HEK293 (cell line): ENCODE data around the gene ZSWIM1.

ENCODE experiments used
- CTCF ChIA-PET: fragments of 350-600 bp; formaldehyde crosslinking; extraction: SDS; loops from one replicate; lab custom pipeline; 2021; ENCODE audit warnings: antibody characterized with exemption; lab: Yijun Ruan, JAX
- POLR2A ChIA-PET: fragments of 300-600 bp; formaldehyde crosslinking; extraction: SDS; loops from one replicate; lab custom pipeline; 2020; ENCODE audit warnings: antibody characterized with exemption, inconsistent platforms; lab: Yijun Ruan, JAX
- H3K27ac ChIP-seq: fragments of 200-500 bp; sonication (Bioruptor generic); 2 replicates; pipeline ENCODE4 v1.5.1; 2014; ENCODE audit warnings: low read depth, low read length, control low read depth, inconsistent platforms; ENCODE audit errors: extremely low read depth
- H3K36me3 ChIP-seq, 2 experiments: fragments of 200-500 bp in 1 of 2; sonication (Bioruptor generic) in 1 of 2; 1 replicate in 1 of 2; 2 replicates in 1 of 2; pipeline ENCODE4 v1.5.1; 2014 to 2017; ENCODE audit warnings: inconsistent platforms in 2 of 2, low read length in 2 of 2; ENCODE audit not compliant: control insufficient read depth in 2 of 2, insufficient read depth in 1 of 2
- H3K4me1 ChIP-seq: fragments of 200-500 bp; sonication (Bioruptor generic); 2 replicates; pipeline ENCODE4 v1.5.1; 2014; ENCODE audit warnings: mild to moderate bottlenecking, low read length, inconsistent platforms; ENCODE audit not compliant: control insufficient read depth, insufficient read depth
- H3K4me3 ChIP-seq: 2 replicates; pipeline ENCODE4 v1.5.1; 2011; ENCODE audit warnings: low read depth, mild to moderate bottlenecking, control low read depth, low read length, moderate library complexity
- H3K9me3 ChIP-seq: fragments of 200-500 bp; sonication (Bioruptor generic); 2 replicates; pipeline ENCODE4 v1.5.1; 2014; ENCODE audit warnings: low read depth, low read length, inconsistent platforms; ENCODE audit not compliant: control insufficient read depth, insufficient read depth
- IKZF3 ChIP-seq: fragments of 450-650 bp; IDR thresholded peaks from 2 replicates; pipeline ENCODE4 v1.5.0; 2018; ENCODE audit warnings: missing biosample characterization, mild to moderate bottlenecking, missing genetic modification characterization, moderate library complexity
- REPIN1 ChIP-seq: fragments of 450-650 bp; formaldehyde crosslinking; IDR thresholded peaks from 2 replicates; pipeline ENCODE4 v1.5.1; 2017; ENCODE audit warnings: missing biosample characterization, missing genetic modification characterization, low read depth
- SETDB1 ChIP-seq: IDR thresholded peaks from one replicate; pipeline ENCODE4 v1.6.1; 2017; ENCODE audit warnings: mild to moderate bottlenecking, low read length, moderate library complexity, mixed read lengths; ENCODE audit not compliant: insufficient read length
- WT1 ChIP-seq: fragments of 450-650 bp; formaldehyde crosslinking; IDR thresholded peaks from 2 replicates; pipeline ENCODE4 v1.5.1; 2016; ENCODE audit warnings: missing biosample characterization, missing genetic modification characterization
- YY1 ChIP-seq: fragments of 450-650 bp; formaldehyde crosslinking; IDR thresholded peaks from 2 replicates; pipeline ENCODE4 v1.5.1; 2018; ENCODE audit warnings: missing biosample characterization, missing genetic modification characterization
- ZBTB1 ChIP-seq: fragments of 450-650 bp; formaldehyde crosslinking; IDR thresholded peaks from 2 replicates; pipeline ENCODE4 v1.5.1; 2016; ENCODE audit warnings: missing biosample characterization, missing genetic modification characterization
- ZBTB17 ChIP-seq: fragments of 450-650 bp; formaldehyde crosslinking; IDR thresholded peaks from 2 replicates; pipeline ENCODE4 v1.5.1; 2016; ENCODE audit warnings: missing biosample characterization, missing genetic modification characterization
- ZBTB8A ChIP-seq: fragments of 450-650 bp; formaldehyde crosslinking; IDR thresholded peaks from 2 replicates; pipeline ENCODE4 v1.5.1; 2016; ENCODE audit warnings: missing biosample characterization, missing genetic modification characterization
- ZEB2 ChIP-seq: fragments of 450-650 bp; formaldehyde crosslinking; IDR thresholded peaks from 2 replicates; pipeline ENCODE4 v1.5.1; 2016; ENCODE audit warnings: missing biosample characterization, missing genetic modification characterization
- ZFP37 ChIP-seq: fragments of 450-650 bp; formaldehyde crosslinking; IDR thresholded peaks from 2 replicates; pipeline ENCODE4 v1.5.1; 2016; ENCODE audit warnings: missing biosample characterization, missing genetic modification characterization
- ZNF10 ChIP-seq: fragments of 450-650 bp; formaldehyde crosslinking; IDR thresholded peaks from 2 replicates; pipeline ENCODE4 v1.5.1; 2017; ENCODE audit warnings: missing biosample characterization, missing genetic modification characterization
- ZNF132 ChIP-seq: fragments of 450-650 bp; formaldehyde crosslinking; IDR thresholded peaks from 2 replicates; pipeline ENCODE4 v1.5.1; 2017; ENCODE audit warnings: missing biosample characterization, missing genetic modification characterization, borderline replicate concordance
- ZNF274 ChIP-seq, 2 experiments: fragments of 200-500 bp in 1 of 2; fragments of 450-650 bp in 1 of 2; sonication (Bioruptor generic) in 1 of 2; formaldehyde crosslinking in 1 of 2; IDR thresholded peaks; 2 replicates each; pipeline versions ENCODE4 v1.5.1 to v1.6.1; 2014 to 2016; ENCODE audit warnings: borderline replicate concordance in 1 of 2, inconsistent platforms in 1 of 2, low read length in 1 of 2, missing biosample characterization in 1 of 2, missing genetic modification characterization in 1 of 2
- ZNF292 ChIP-seq: fragments of 450-650 bp; formaldehyde crosslinking; IDR thresholded peaks from 2 replicates; pipeline ENCODE4 v1.5.1; 2016; ENCODE audit warnings: low read depth, missing biosample characterization, missing genetic modification characterization, borderline replicate concordance
- ZNF391 ChIP-seq: fragments of 450-650 bp; formaldehyde crosslinking; IDR thresholded peaks from 2 replicates; pipeline ENCODE4 v1.5.1; 2016; ENCODE audit warnings: low read depth, missing biosample characterization, missing genetic modification characterization, borderline replicate concordance
- ZNF48 ChIP-seq: fragments of 450-650 bp; formaldehyde crosslinking; IDR thresholded peaks from 2 replicates; pipeline ENCODE4 v1.5.1; 2016; ENCODE audit warnings: missing biosample characterization, missing genetic modification characterization
- ZNF561 ChIP-seq: fragments of 450-650 bp; IDR thresholded peaks from 2 replicates; pipeline ENCODE4 v1.5.1; 2018; ENCODE audit warnings: missing biosample characterization, missing genetic modification characterization, borderline replicate concordance
- ZNF623 ChIP-seq: fragments of 450-650 bp; formaldehyde crosslinking; IDR thresholded peaks from 2 replicates; pipeline ENCODE4 v1.5.1; 2016; ENCODE audit warnings: missing biosample characterization, missing genetic modification characterization
- ZNF660 ChIP-seq: fragments of 450-650 bp; IDR thresholded peaks from 2 replicates; pipeline ENCODE4 v1.5.1; 2018; ENCODE audit warnings: missing biosample characterization, mild to moderate bottlenecking, missing genetic modification characterization
- ZNF670 ChIP-seq: fragments of 450-650 bp; formaldehyde crosslinking; IDR thresholded peaks from 2 replicates; pipeline ENCODE4 v1.5.1; 2016; ENCODE audit warnings: missing biosample characterization, missing genetic modification characterization, low read depth
- ZNF76 ChIP-seq: fragments of 450-650 bp; formaldehyde crosslinking; IDR thresholded peaks from 2 replicates; pipeline ENCODE4; 2016; ENCODE audit warnings: low read depth, missing biosample characterization, missing genetic modification characterization, borderline replicate concordance
- ZSCAN16 ChIP-seq: fragments of 450-650 bp; formaldehyde crosslinking; IDR thresholded peaks from 2 replicates; pipeline ENCODE4 v1.5.1; 2016; ENCODE audit warnings: missing biosample characterization, missing genetic modification characterization
- ZSCAN23 ChIP-seq: fragments of 450-650 bp; formaldehyde crosslinking; IDR thresholded peaks from 2 replicates; pipeline ENCODE4 v1.5.1; 2016; ENCODE audit warnings: missing biosample characterization, missing genetic modification characterization
- TF ChIP-seq, protein P1 (sequence below): fragments of 450-650 bp; formaldehyde crosslinking; IDR thresholded peaks from 2 replicates; pipeline ENCODE4 v1.5.1; 2016; ENCODE audit warnings: missing biosample characterization, missing genetic modification characterization
- TF ChIP-seq, protein P2 (sequence below): fragments of 450-650 bp; formaldehyde crosslinking; IDR thresholded peaks from 2 replicates; pipeline ENCODE4 v1.5.1; 2016; ENCODE audit warnings: missing biosample characterization, missing genetic modification characterization

The ZSWIM1 gene

DNA sequence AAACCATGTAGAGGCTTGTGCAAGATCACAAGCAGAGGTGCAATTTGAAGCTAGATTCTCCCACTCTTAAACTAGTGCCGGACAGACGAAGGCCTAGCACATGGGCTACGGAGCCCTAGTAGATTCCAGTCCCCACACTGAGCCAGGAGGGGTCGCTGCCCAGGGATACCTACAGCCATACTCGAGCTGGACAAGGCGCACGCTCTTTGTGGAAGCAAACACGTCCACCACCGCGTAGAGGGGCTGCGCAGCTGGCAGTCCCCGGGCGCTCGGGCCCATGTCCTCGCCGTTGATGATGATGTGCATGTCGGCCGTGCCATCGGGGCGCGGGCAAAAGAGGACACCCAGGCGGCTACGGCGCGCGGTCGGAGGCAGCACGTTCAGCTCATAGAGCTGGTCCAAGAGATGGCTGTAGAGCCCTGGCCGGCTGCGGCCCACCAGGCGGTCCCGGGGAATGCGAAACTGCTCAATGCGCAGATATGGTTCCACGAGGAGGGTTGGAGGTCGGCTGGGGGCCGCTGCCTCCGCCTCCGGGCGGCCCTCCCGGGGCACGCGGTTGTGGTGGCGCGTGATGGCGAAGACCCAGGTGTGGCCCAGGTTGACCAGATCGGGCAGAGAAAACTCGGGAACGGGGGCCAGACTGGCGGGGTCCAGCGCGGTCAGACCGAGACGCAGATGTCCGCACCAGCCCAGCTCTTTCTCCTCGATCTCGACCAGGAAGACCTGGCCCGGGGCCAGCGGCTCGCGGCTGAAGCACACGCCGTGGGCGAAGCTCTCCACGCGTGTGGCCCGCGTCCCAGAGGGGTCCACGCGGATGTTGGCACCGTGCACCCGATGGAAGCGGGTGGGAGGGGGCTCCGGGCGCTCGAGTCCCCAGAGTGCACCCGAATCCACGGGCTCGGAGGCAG lies 9.3 kb downstream of the ZSWIM1 start:
- POLR2A ChIA-PET = interaction anchor here (0.8 to 2.0 kb wide), 5 partner anchors 9 to 44 kb away, joined by 3 to 16 read pairs (median 4); partner anchors contain the start of genes ACOT8, PCIF1, ZSWIM1 and ZSWIM3
- H3K36me3 ChIP-seq = peaks cover 0 to 46% of the 10 kb centered on the region in 2 experiments; a peak in 2 of 3 replicates
- H3K4me1 ChIP-seq = peaks cover 3% of the 10 kb centered on the region; the same call in 1 of the 2 replicates
- CTCF ChIA-PET = interaction anchor here (0.8 to 1.6 kb wide), 4 partner anchors 9 to 91 kb away, joined by 3 to 7 read pairs (median 4); no protein-coding TSS in a partner anchor
- TF ChIP-seq, protein P1, sequence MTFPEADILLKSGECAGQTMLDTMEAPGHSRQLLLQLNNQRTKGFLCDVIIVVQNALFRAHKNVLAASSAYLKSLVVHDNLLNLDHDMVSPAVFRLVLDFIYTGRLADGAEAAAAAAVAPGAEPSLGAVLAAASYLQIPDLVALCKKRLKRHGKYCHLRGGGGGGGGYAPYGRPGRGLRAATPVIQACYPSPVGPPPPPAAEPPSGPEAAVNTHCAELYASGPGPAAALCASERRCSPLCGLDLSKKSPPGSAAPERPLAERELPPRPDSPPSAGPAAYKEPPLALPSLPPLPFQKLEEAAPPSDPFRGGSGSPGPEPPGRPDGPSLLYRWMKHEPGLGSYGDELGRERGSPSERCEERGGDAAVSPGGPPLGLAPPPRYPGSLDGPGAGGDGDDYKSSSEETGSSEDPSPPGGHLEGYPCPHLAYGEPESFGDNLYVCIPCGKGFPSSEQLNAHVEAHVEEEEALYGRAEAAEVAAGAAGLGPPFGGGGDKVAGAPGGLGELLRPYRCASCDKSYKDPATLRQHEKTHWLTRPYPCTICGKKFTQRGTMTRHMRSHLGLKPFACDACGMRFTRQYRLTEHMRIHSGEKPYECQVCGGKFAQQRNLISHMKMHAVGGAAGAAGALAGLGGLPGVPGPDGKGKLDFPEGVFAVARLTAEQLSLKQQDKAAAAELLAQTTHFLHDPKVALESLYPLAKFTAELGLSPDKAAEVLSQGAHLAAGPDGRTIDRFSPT = 0 out of 2 replicates have a peak, but pooled peaks have one; percentile 8
- TF ChIP-seq ZSCAN23 (tag by site-specific recombination) (no peak), SETDB1 (no peak), IKZF3 (tag by site-specific recombination) (no peak), ZNF48 (tag by site-specific recombination) (no peak)
- H3K4me3 ChIP-seq = peak overlapping the region; percentile 90
- H3K27ac ChIP-seq = no peak overlapping the region; the same call in 1 of the 2 replicates
- H3K9me3 ChIP-seq = no peaks in the 10 kb centered on the region

DNA sequence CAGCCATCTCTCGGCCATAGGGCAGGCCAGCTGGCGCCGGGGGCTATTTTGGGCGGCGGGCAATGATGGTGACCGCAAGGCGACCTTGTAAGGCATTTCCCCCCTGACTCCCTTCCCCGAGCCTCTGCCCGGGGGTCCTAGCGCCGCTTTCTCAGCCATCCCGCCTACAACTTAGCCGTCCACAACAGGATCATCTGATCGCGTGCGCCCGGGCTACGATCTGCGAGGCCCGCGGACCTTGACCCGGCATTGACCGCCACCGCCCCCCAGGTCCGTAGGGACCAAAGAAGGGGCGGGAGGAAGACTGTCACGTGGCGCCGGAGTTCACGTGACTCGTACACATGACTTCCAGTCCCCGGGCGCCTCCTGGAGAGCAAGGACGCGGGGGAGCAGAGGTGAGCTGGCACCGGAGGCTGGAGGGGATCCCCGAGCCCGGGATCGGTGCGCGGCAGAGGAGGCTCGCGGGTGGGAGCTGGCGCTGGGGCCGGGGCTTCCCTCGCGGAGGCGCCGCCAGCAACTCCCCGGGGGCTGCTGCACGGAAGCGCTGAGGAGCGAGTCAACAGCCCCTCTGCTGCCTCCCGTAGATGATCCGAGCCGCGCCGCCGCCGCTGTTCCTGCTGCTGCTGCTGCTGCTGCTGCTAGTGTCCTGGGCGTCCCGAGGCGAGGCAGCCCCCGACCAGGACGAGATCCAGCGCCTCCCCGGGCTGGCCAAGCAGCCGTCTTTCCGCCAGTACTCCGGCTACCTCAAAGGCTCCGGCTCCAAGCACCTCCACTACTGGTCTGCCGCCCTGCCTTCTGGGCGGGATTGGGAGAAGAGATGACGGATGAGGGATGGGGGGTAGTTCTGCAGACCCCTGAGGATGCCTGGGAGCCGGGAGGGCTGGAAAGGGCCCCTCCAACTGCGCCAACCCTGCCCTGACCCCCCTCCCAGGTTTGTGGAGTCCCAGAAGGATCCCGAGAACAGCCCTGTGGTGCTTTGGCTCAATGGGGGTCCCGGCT lies 10.3 kb downstream of the ZSWIM1 start, which contains the start of the genes CTSA and NEURL2:
Gene CTSA, plus strand, starts transcription at position 351 of the 999 bp plus-strand sequence. Its CDS starts 234 bp downstream, at position 585.
Gene NEURL2, minus strand, starts transcription at position 224 of the 999 bp plus-strand sequence. Its CDS starts 217 bp downstream, at position 7.
- Histone ChIP-seq H3K36me3 (peaks cover 0 to 43% of the 10 kb centered on the region in 2 experiments; a peak in 2 of 3 replicates), H3K4me1 (peaks cover 3% of the 10 kb centered on the region; the same call in 1 of the 2 replicates), H3K4me3 (peak within 1 kb of the TSS; percentile 90), H3K27ac (no peak within 1 kb of the TSS; the same call in 1 of the 2 replicates), H3K9me3 (no peaks in the 10 kb centered on the region)
- POLR2A ChIA-PET = interaction anchor here (0.8 to 2.0 kb wide), 5 partner anchors 10 to 43 kb away, joined by 3 to 16 read pairs (median 7); partner anchors contain the start of genes PCIF1 and ZSWIM1
- CTCF ChIA-PET = interaction anchor here (0.5 to 1.6 kb wide), 6 partner anchors 9 to 92 kb away, joined by 3 to 7 read pairs (median 4); no protein-coding TSS in a partner anchor
- peak; percentile 90 for TF ChIP-seq ZEB2 (tag by site-specific recombination)
- peak; percentile 68 for TF ChIP-seq WT1 (tag by site-specific recombination)
- peak; percentile 94 for TF ChIP-seq YY1
- peak; percentile 91; the same call in 1 of the 2 replicates for TF ChIP-seq ZNF391
- TF ChIP-seq ZBTB17 = peak; percentile 98
- TF ChIP-seq ZNF670 (tag by site-specific recombination) = no peak
- no peak for TF ChIP-seq ZNF623
- no peak for TF ChIP-seq ZNF274 (IDR thresholded peaks at IDR 0.05; ENCODE audit: low read length)
- no peak for TF ChIP-seq ZNF274 (tag by site-specific recombination; IDR thresholded peaks at IDR 0.05; ENCODE audit: borderline replicate concordance)
- no peak for TF ChIP-seq ZNF292
- no peak for TF ChIP-seq ZNF132 (tag by site-specific recombination)
- peak; percentile 91 for TF ChIP-seq ZNF561 (tag by site-specific recombination)
- TF ChIP-seq ZNF76 (tag by site-specific recombination) = peak; percentile 69; the same call in 1 of the 2 replicates
- peak; percentile 32; the same call in 1 of the 2 replicates for TF ChIP-seq ZNF660
- peak; percentile 68 for TF ChIP-seq ZBTB8A (tag by site-specific recombination)
- no peak for TF ChIP-seq ZSCAN16
- no peak for TF ChIP-seq REPIN1 (tag by site-specific recombination)
- peak; percentile 38; the same call in 1 of the 2 replicates for TF ChIP-seq ZNF10 (tag by site-specific recombination)
- TF ChIP-seq ZFP37 (tag by site-specific recombination) = peak; percentile 75; the same call in 1 of the 2 replicates
- TF ChIP-seq, protein P2, sequence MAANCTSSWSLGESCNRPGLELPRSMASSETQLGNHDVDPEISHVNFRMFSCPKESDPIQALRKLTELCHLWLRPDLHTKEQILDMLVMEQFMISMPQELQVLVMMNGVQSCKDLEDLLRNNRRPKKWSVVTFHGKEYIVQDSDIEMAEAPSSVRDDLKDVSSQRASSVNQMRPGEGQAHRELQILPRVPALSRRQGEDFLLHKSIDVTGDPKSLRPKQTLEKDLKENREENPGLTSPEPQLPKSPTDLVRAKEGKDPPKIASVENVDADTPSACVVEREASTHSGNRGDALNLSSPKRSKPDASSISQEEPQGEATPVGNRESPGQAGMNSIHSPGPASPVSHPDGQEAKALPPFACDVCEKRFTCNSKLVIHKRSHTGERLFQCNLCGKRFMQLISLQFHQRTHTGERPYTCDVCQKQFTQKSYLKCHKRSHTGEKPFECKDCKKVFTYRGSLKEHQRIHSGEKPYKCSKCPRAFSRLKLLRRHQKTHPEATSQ (tag by site-specific recombination) = peak; percentile 19; the same call in 1 of the 2 replicates
- no peak for TF ChIP-seq ZBTB1 (tag by site-specific recombination)
